SU-DHL-6 (cell line): ENCODE results near the gene IFNAR2.

Source experiments
- H2AFZ ChIP-seq: fragments of 200-600 bp; sonication (generic); 2 replicates; pipeline ENCODE4 v1.6.1; 2014; ENCODE audit warnings: low read depth, mild to moderate bottlenecking, moderate library complexity, mixed read lengths, antibody characterized with exemption, low read length; ENCODE audit not compliant: severe bottlenecking
- H3F3A ChIP-seq: fragments of 200-600 bp; shearing (Covaris generic); 2 replicates; pipeline ENCODE4 v1.6.0; 2016; ENCODE audit warnings: antibody characterized with exemption, mild to moderate bottlenecking; ENCODE audit not compliant: insufficient read depth
- H3K27ac ChIP-seq: fragments of 200-600 bp; sonication (generic); 2 replicates; pipeline ENCODE4 v1.5.1; 2016; ENCODE audit warnings: low read depth, mild to moderate bottlenecking, low read length, moderate library complexity, mixed read lengths
- H3K27me3 ChIP-seq: fragments of 200-600 bp; sonication (generic), shearing (Covaris generic); 2 replicates; pipeline ENCODE4 v1.6.0; 2014; ENCODE audit warnings: mild to moderate bottlenecking, low read length
- H3K36me3 ChIP-seq: fragments of 200-600 bp; sonication (generic); 2 replicates; pipeline ENCODE4 v1.6.1; 2014; ENCODE audit warnings: mild to moderate bottlenecking, low read length, mixed read lengths
- H3K4me2 ChIP-seq: fragments of 300-600, 200-600 bp; shearing (Covaris generic), sonication (generic); 2 replicates; pipeline ENCODE4 v1.6.0; 2014; ENCODE audit warnings: low read length, low read depth, mild to moderate bottlenecking; ENCODE audit not compliant: poor library complexity, severe bottlenecking
- H3K4me3 ChIP-seq: fragments of 200-600 bp; sonication (generic); 2 replicates; pipeline ENCODE4 v1.5.1; 2014; ENCODE audit warnings: antibody characterized with exemption, low read length, mild to moderate bottlenecking, mixed read lengths; ENCODE audit not compliant: insufficient read depth, poor library complexity, severe bottlenecking
- H3K79me2 ChIP-seq: fragments of 200-600 bp; sonication (generic); 2 replicates; pipeline ENCODE4 v1.6.1; 2014; ENCODE audit warnings: mild to moderate bottlenecking, low read length, moderate library complexity; ENCODE audit not compliant: insufficient read depth
- H3K9ac ChIP-seq: fragments of 200-600 bp; sonication (generic); 2 replicates; pipeline ENCODE4 v1.7.0; 2014; ENCODE audit warnings: mild to moderate bottlenecking, low read length
- H3K9me2 ChIP-seq: fragments of 200-600 bp; sonication (generic); replicated peaks from 2 replicates; pipeline ENCODE4 v1.6.1; 2014; ENCODE audit warnings: low read length; ENCODE audit not compliant: insufficient read depth
- H3K9me3 ChIP-seq: fragments of 200-600 bp; sonication (generic); 2 replicates; pipeline ENCODE4 v1.6.1; 2014; ENCODE audit warnings: low read length, mixed read lengths; ENCODE audit not compliant: insufficient read depth
- H4K20me1 ChIP-seq: fragments of 200-600 bp; sonication (generic); 2 replicates; pipeline ENCODE4 v1.6.1; 2014; ENCODE audit warnings: low read depth, mild to moderate bottlenecking, antibody characterized with exemption, low read length, moderate library complexity, mixed read lengths
- CTCF ChIP-seq: fragments of 200-600 bp; sonication (generic); IDR thresholded peaks from one replicate; pipeline ENCODE4 v1.5.1; 2017; ENCODE audit warnings: antibody characterized with exemption, mild to moderate bottlenecking, low read length, moderate library complexity; ENCODE audit not compliant: insufficient read depth, poor library complexity, severe bottlenecking
- EZH2phosphoT487 ChIP-seq: fragments of 200-600 bp; sonication (generic), shearing (Covaris generic); conservative IDR thresholded peaks from 2 replicates; pipeline ENCODE4 v1.6.1; 2018; ENCODE audit warnings: mild to moderate bottlenecking, antibody characterized with exemption, low read length, moderate library complexity, mixed read lengths

Gene IFNAR2

GRCh38 chr21:33212159-33212851 lies 17.4 kb upstream of the IFNAR2 start:
- H3K9me2 ChIP-seq = no peaks in the 10 kb centered on the region
- 0 out of 2 replicates have a peak overlapping the region, but pooled peaks have one; percentile 13 for H3K27ac ChIP-seq
- no peak overlapping the region for H3K4me2 ChIP-seq
- no peaks in the 10 kb centered on the region for H3K27me3 ChIP-seq
- H3K9me3 ChIP-seq = no peaks in the 10 kb centered on the region
- peak overlapping the region; percentile 8 for H2AFZ ChIP-seq
- no peaks in the 10 kb centered on the region for H3K79me2 ChIP-seq
- H3K36me3 ChIP-seq = no peaks in the 10 kb centered on the region; the same call in 1 of the 2 replicates
- no peak overlapping the region for H3K4me3 ChIP-seq
- TF ChIP-seq CTCF = no peak
- TF ChIP-seq EZH2phosphoT487 = no peak
- no peak overlapping the region for H3K9ac ChIP-seq
- peaks cover 36% of the 10 kb centered on the region for H3F3A ChIP-seq
- no peaks in the 10 kb centered on the region for H4K20me1 ChIP-seq

GRCh38 chr21:33214056-33214455 lies 15.7 kb upstream of the IFNAR2 start:
- no peaks in the 10 kb centered on the region for H4K20me1 ChIP-seq
- H3K4me2 ChIP-seq = no peak overlapping the region
- H3K79me2 ChIP-seq = no peaks in the 10 kb centered on the region
- no peaks in the 10 kb centered on the region for H3K9me3 ChIP-seq
- no peak for TF ChIP-seq CTCF
- no peak for TF ChIP-seq EZH2phosphoT487
- H2AFZ ChIP-seq = no peak overlapping the region
- H3K9me2 ChIP-seq = no peaks in the 10 kb centered on the region
- no peaks in the 10 kb centered on the region for H3K36me3 ChIP-seq
- H3K27ac ChIP-seq = no peak overlapping the region
- no peak overlapping the region for H3K4me3 ChIP-seq
- no peaks in the 10 kb centered on the region for H3K27me3 ChIP-seq
- H3F3A ChIP-seq = peaks cover 39% of the 10 kb centered on the region
- H3K9ac ChIP-seq = no peak overlapping the region

- Histone ChIP-seq H3K9me3 (no peaks in the 10 kb centered on the region), H2AFZ (no peak overlapping the region), H3K9ac (no peak overlapping the region), H3K9me2 (no peaks in the 10 kb centered on the region), H3K27me3 (no peaks in the 10 kb centered on the region), H3F3A (peaks cover 39% of the 10 kb centered on the region), H3K36me3 (no peaks in the 10 kb centered on the region), H3K4me3 (no peak overlapping the region), H3K79me2 (no peaks in the 10 kb centered on the region), H3K27ac (peak overlapping the region; percentile 85), H3K4me2 (peak overlapping the region; percentile 57), H4K20me1 (no peaks in the 10 kb centered on the region)
- TF ChIP-seq EZH2phosphoT487 (no peak), CTCF (no peak)
Measured at GRCh38 chr21:33217138-33217520, 12.6 kb upstream of the IFNAR2 start.
